Endothelial cell of hepatic sinusoid (primary cell): ENCODE data around the gene EIPR1.
"Not testable (repeated sequence)": the region's sequence is repeated elsewhere in the genome, so short reads cannot be mapped to it uniquely, and the experiment has no call there.

Experiments used
- in situ Hi-C: cut with HindIII; loops from 2 replicates; pipeline ENCODE4 v1.10.0; 2017; ENCODE audit warnings: low sequenced_read_pairs

Gene EIPR1

DNA sequence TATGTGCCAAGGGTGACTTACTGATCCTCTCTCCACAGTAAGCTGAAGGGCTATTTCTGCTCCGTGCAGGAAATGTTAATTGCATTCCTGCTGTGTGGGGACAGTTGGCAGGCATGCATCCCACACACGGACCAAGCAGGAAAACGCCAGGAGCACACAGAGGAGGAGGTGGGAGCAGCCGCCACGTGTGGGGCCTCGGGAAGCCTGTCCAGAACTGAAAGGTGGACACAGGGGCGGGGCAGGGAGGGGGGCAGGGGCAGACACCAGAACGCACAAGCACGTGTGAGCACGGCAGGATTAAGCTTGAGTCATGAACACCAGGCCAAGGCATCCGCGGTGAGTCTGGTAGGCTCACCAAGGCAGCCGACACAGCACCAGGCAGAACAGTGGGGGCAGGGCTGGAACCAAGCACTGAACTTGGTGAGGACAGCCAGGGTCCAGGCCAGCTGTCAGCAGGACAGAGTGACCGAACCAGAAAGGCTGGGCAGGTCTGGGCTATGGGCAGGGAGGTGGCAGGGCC, 177.1 kb downstream of the EIPR1 start:
- in situ Hi-C loops, result loop anchor here (5.0 kb wide), 1 partner anchor 97 kb away; no protein-coding TSS in a partner anchor

DNA sequence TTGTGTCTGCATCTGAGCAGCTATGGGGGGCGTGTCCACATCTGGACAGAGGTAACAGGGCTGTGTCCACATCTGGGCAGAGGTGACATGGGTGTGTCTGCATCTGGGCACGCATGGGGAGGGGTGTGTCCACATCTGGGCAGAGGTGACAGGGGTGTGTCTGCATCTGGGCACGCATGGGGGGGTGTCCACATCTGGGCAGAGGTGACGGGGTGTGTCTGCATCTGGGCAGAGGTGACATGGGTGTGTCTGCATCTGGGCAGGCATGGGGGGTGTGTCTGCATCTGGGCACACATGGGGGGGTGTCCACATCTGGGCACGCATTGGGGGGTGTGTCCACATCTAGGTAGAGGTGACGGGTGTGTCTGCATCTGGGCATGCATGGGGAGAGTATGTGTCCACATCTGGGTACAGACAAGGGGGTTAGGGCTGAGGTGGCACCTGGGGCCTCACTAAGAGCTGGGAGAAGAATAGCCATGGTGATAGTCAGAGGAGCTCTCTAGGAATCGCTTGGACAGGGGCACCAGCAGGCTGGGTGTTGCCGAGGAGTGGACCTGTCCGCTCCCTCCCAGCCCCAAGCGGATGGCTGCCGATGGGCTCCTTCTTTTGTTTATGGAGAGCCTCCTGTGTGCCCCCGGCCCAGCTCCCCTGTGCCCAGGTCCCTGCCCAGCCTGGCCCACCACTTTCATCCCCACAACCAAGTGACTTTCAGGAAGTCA, 177.8 kb downstream of the EIPR1 start:
- in situ Hi-C loops, result loop anchor here (5.0 kb wide), 1 partner anchor 98 kb away; no protein-coding TSS in a partner anchor

GRCh38 chr2:3198671-3199192, 178.9 kb downstream of the EIPR1 start:
- in situ Hi-C loops, result not testable (repeated sequence)

- in situ Hi-C loops, result no loop called here
Measured at GRCh38 chr2:3198119-3198518, 179.5 kb downstream of the EIPR1 start.

GRCh38 chr2:3197308-3197707, 180.3 kb downstream of the EIPR1 start:
- in situ Hi-C loops, result no loop called here

DNA sequence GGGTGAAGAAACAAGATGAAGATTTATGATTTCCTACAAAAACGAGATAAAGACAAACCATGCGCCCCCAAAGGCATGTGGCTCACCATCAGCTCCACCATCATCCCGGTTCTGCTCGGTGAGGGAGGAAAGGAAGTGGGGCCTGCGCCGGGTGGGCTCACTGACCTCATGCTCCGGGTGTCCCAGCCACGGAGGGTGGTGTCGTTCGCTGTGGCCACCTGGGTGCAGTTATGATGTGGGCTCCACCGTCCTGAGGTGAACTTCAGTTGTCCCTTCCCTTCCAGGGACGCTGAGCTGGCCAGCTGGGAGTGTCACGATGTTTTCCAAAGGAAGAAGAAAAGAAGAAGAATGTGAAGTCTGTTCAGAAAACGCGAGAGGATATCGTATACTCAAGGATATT, 180.9 kb downstream of the EIPR1 start:
- in situ Hi-C loops, result no loop called here

- in situ Hi-C loops, result no loop called here
Measured at GRCh38 chr2:3195641-3196476, 181.8 kb downstream of the EIPR1 start.

GRCh38 chr2:3194828-3195227, 182.8 kb downstream of the EIPR1 start:
- in situ Hi-C loops, result no loop called here

- in situ Hi-C loops, result no loop called here
Measured at GRCh38 chr2:3193443-3194330, 183.9 kb downstream of the EIPR1 start.

DNA sequence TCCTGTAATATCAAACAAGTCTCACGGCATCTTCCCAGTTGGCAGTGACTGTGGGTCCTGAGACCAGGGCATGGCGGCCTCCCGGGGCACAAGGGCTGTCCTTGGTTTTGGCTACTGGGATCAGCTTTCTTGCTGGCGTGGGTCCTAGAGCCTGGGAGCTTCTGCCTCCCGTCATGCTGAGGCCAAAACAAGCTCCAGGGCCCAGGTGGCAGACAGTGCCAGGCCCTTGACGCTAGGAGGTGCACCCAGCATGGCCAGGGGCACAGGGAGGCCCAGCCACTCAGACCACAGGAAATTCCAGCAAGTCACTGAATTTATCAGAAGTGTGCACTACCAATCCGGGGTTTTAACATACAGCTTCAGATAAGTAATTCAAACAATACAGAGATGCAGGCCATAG, 184.7 kb downstream of the EIPR1 start:
- in situ Hi-C loops, result no loop called here

DNA sequence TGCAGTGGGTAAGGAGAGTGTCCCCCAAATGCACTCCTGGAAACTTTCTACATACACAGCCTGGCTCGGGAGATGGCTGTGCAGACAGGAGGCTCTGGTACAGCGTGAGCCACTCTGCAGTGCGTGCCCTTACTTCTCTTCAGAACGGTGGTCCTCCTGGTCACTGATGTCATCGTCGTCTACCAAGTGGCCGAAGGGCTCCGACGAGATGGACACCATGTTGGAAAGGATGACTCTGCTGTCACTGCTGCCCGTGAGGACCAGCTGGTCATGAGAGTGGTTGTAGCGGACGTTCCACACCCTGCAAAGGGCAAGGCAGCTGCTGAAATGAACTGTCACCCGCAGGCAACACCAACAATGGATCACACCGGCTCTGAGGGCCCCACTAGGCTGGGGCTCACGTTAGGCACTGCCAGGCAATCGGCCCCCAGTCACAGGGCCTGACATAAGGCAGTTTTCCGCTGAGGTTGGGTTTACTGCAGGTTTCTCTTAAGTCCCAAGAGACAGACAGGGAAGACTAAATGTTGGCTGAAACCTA, 185.3 kb downstream of the EIPR1 start:
- in situ Hi-C loops, result no loop called here

DNA sequence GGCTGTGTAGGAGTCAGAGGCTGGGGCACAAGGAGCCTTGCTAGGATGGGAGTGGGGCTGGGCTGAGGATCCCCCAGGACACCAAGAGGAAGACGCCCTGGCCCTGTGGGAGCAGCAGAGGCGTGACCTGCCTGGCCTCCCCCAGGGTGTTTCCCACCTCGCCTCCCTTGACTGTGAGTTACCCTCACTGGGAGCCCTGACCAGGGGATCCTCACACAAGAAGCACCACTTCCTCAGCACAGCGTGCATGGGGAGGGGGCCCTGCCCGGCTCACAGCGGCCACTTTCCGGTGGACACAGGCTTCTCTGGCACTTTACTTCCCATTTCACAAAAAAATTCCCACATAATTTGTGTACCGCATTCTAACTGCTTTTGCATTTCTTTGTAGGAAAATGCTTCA, 187.7 kb downstream of the EIPR1 start:
- in situ Hi-C loops, result no loop called here

DNA sequence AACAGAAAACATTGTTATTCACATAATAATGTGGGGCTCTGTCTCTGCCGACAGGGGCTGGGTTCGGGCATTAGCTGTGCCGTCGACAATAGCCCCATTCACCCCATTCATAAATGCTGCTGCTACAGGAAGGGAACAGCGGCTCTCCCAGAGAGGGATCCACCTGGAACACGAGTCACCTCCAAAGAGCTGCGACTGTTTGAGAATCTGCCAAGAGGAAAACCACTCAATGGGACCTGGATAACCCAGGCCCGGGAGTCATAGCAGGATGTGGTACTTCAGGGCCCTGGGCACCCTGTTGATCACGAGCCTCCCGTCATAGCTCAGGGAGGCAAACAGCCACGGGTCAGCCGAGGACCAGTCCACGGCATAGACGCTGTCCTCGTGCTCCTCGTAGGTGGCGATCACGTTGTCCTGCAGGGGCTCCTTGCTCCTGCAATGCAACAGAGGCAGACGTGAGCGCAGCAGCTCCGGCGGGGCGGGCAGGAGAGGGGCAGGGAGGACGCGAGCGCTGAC, 188.5 kb downstream of the EIPR1 start:
- in situ Hi-C loops, result no loop called here

DNA sequence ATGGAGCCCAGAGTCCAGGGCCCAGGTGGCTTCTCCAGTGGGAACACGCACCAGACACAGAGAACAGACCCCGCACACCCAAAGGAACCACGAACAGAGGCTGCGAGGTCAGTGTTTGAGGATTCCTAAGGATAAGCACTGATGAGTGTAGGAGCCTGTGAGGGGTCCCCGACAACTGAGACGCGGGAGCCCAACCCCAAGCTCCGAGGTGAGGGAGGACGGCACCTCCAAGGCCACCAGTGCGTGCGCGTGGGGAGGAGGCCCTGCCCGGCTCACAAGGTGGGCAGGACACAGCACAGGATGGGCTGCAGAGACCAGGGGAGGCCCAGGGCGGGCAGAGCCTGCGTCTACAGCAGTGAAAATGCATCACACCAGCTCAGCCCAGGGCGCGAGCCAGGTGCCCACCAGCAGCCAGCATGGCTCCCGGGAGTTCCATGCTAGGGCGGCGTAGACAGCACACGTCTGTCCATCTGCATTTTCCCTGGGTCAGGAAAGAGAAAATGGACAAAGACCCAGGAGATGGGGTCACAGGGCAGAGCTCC, 189.1 kb downstream of the EIPR1 start:
- in situ Hi-C loops, result no loop called here

- in situ Hi-C loops, result no loop called here
Measured at GRCh38 chr2:3187467-3187866, 190.2 kb downstream of the EIPR1 start.

- in situ Hi-C loops, result no loop called here
Measured at GRCh38 chr2:3186766-3187165, 190.9 kb downstream of the EIPR1 start.

GRCh38 chr2:3185910-3186309, 191.7 kb downstream of the EIPR1 start:
- in situ Hi-C loops, result no loop called here

DNA sequence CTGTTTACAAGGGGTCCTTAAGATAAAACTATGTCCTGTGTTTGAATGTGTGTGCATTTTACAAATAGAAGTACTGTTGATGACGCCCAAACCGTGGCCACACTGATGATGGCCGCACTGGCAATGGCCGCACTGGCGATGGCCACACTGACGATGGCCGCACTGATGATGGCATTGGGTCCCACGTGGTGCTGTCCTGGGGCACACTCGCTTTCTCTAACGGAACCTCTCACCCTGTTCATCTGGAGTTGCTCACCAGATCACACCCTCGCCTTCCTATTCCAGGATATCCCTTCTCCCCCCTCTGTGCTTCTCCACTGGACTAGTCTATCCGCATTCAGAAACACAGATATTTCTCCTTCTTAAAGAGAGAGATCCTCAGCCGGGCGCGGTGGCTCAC, 192.4 kb downstream of the EIPR1 start:
- in situ Hi-C loops, result no loop called here

DNA sequence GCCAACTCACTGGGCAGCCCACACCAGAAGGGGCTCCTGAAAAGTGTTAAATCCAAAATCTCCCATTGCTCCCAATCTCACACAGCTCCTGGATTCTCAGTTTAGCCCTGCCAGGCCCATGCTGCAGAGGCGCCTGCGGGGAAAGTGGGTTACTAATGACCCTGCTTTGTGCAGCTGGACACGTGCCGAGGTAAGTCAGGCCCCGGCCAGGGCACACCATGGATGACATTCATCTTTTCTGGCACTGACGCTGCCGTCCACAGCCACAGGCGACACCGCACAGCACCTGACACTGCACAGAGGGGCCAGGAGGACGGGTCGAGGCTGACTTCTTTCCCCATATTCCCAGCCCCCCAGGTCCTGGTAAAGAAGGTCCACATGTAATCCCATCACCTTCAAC, 193.5 kb downstream of the EIPR1 start:
- in situ Hi-C loops, result no loop called here

DNA sequence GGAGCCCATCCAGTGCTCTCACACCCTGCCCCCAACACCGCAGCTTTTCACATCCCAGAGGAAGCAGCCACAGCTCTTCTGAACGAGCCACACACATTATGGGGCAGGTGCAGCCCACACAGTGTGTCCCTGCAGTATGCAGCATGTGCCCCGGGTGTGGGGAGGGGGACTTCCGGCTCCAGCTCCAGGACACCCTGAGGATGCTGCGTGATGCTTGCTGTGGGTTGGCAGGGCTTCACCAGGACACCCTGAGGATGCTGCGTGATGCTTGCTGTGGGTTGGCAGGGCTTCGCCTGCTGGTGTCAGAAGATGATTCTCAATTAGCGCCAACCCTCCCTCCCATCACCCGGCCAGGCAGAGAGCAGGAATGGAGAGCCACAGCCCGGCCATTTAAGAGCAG, 193.9 kb downstream of the EIPR1 start:
- in situ Hi-C loops, result no loop called here
